ENCODE data around the gene AREL1. TPM values are rescaled to one million over a fixed set of nuclear protein-coding genes. Genes with fewer than 3 reads are reported as not detected.

Gene AREL1
- total RNA-seq, 4 donors from 2014 or later = 45.6 to 61.1 (median 50.4) TPM

DNA sequence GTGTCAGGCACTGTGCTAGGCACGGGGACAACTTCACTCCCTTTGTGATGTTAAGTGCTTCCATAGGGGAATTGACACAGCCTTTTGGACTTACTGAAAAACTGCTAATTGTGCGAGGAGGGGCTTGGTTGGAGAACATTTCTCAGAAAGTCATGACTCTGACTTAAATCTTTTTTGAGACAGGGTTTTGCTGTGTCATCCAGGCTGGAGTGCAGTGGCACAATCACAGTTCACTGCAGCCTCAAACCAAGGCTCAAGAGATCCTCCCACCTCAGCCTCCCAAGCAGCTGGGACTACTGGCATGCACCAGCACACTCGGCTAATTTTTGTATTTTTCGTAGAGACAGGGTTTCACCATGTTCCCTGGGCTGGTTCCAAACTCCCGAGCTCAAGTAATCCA is 90.6 kb downstream of the AREL1 start:
- Histone ChIP-seq H3K9me3 (no peaks in the 10 kb centered on the region), H3K27ac (no peak overlapping the region), H3K27me3 (no peaks in the 10 kb centered on the region), H3K4me1 (peaks cover 5 to 29% of the 10 kb centered on the region in 2 donors), H3K4me3 (replicated peaks in 1 of 3) (no peak overlapping the region), H3K36me3 (no peaks in the 10 kb centered on the region)
- WGBS, 2 donors = 84 to 86% methylated on average over 5 of the region's 5 CpGs
- TF ChIP-seq POLR2A (IDR thresholded peaks at IDR 0.05) = no peak
- TF ChIP-seq, protein P1, sequence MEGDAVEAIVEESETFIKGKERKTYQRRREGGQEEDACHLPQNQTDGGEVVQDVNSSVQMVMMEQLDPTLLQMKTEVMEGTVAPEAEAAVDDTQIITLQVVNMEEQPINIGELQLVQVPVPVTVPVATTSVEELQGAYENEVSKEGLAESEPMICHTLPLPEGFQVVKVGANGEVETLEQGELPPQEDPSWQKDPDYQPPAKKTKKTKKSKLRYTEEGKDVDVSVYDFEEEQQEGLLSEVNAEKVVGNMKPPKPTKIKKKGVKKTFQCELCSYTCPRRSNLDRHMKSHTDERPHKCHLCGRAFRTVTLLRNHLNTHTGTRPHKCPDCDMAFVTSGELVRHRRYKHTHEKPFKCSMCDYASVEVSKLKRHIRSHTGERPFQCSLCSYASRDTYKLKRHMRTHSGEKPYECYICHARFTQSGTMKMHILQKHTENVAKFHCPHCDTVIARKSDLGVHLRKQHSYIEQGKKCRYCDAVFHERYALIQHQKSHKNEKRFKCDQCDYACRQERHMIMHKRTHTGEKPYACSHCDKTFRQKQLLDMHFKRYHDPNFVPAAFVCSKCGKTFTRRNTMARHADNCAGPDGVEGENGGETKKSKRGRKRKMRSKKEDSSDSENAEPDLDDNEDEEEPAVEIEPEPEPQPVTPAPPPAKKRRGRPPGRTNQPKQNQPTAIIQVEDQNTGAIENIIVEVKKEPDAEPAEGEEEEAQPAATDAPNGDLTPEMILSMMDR (IDR thresholded peaks at IDR 0.05) = no peak
- intact Hi-C loops (cut with DNase I) = no loop called here
- DNase-seq = no peak

DNA sequence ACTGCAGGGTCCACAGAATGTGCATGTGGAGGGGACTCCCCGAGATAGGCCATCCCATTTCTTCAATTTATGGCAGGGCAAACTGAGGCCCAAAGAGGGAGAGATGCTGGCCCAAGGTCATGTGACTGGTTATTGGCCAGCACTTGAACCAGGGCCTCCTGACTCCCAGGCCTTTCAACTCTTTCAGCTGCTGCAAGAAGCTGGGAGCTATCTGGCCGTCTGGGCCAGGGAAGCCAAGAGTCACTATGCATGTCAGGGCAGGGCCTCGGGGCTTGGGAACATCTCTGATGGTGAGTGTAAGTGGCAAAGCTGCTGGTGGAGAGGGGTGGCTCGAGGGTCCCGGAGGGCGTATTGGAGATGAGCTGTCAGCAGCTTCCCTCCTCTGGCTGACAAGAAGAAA is 91.3 kb downstream of the AREL1 start:
- Histone ChIP-seq H3K27me3 (no peaks in the 10 kb centered on the region), H3K27ac (no peak overlapping the region), H3K9me3 (no peaks in the 10 kb centered on the region), H3K4me3 (replicated peaks in 1 of 3) (no peak overlapping the region), H3K4me1 (peaks cover 5 to 35% of the 10 kb centered on the region in 2 donors), H3K36me3 (no peaks in the 10 kb centered on the region)
- TF ChIP-seq, protein P1 (IDR thresholded peaks at IDR 0.05) = no peak
- no peak for TF ChIP-seq POLR2A (IDR thresholded peaks at IDR 0.05)
- 76 to 88% methylated on average over 6 of the region's 6 CpGs for WGBS, 2 donors
- intact Hi-C loops (cut with DNase I) = no loop called here
- no peak for DNase-seq

DNA sequence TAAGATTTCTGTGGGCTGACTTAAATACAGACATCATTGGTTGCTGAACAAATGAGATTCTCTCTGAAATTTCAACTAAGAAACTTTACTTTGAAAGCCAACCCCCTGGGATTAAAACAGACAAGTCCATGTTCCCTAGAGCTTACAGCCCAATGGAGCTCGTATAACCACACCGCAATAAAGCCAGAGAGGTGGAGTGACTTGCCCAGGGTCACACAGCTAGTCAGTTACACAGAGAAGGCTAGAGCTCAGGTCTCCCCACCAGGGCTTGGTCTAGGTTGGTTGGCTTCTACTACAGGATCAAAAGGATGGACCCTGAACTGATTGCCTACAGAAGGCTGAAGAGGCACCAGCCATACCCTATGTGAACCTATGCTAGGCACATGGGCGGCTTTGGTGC is 92.0 kb downstream of the AREL1 start:
- Histone ChIP-seq H3K27me3 (no peaks in the 10 kb centered on the region), H3K36me3 (no peaks in the 10 kb centered on the region), H3K9me3 (no peaks in the 10 kb centered on the region), H3K4me1 (peaks cover 5 to 39% of the 10 kb centered on the region in 2 donors), H3K27ac (no peak overlapping the region), H3K4me3 (replicated peaks in 1 of 3) (no peak overlapping the region)
- TF ChIP-seq, protein P1 (IDR thresholded peaks at IDR 0.05) = no peak
- TF ChIP-seq POLR2A (IDR thresholded peaks at IDR 0.05) = no peak
- no peak for DNase-seq
- 86 to 87% methylated on average over 3 of the region's 3 CpGs for WGBS, 2 donors
- intact Hi-C loops (cut with DNase I) = no loop called here

GRCh38 chr14:74620497-74620921 is 92.4 kb downstream of the AREL1 start:
- TF ChIP-seq POLR2A (IDR thresholded peaks at IDR 0.05) = no peak
- TF ChIP-seq, protein P1 (IDR thresholded peaks at IDR 0.05) = no peak
- H3K9me3 ChIP-seq = no peaks in the 10 kb centered on the region
- intact Hi-C loops (cut with DNase I) = no loop called here
- H3K4me3 ChIP-seq (replicated peaks in 1 of 3) = no peak overlapping the region
- 18 to 32% methylated on average over 2 of the region's 2 CpGs for WGBS, 2 donors
- H3K27me3 ChIP-seq = no peaks in the 10 kb centered on the region
- no peaks in the 10 kb centered on the region for H3K36me3 ChIP-seq
- peaks cover 5 to 39% of the 10 kb centered on the region in 2 donors for H3K4me1 ChIP-seq
- no peak for DNase-seq
- H3K27ac ChIP-seq = peak overlapping the region in 1 of 3 donors; percentile 46

- DNase-seq = peak; percentile 56 to 60
- no peak for TF ChIP-seq POLR2A (IDR thresholded peaks at IDR 0.05)
- TF ChIP-seq, protein P1 (IDR thresholded peaks at IDR 0.05) = no peak
- intact Hi-C loops (cut with DNase I) = loop anchor here (5.0 to 10.0 kb wide), 3 partner anchors 85 to 257 kb away; no protein-coding TSS in a partner anchor
- no peaks in the 10 kb centered on the region for H3K36me3 ChIP-seq
- no peaks in the 10 kb centered on the region for H3K9me3 ChIP-seq
- H3K4me3 ChIP-seq (replicated peaks in 1 of 3) = no peak overlapping the region
- WGBS, 2 donors = 36 to 38% methylated on average over 2 to 6 of the region's 6 CpGs
- H3K27ac ChIP-seq = peak overlapping the region; percentile 8 to 46 (median 20)
- H3K4me1 ChIP-seq = peaks cover 5 to 44% of the 10 kb centered on the region in 2 donors
- H3K27me3 ChIP-seq = no peaks in the 10 kb centered on the region
Observed at GRCh38 chr14:74619672-74620131, 93.2 kb downstream of the AREL1 start.
